Vagina (tissue), 2 donors: ENCODE measurements around the gene CDK9.

ENCODE experiments used
- CTCF ChIP-seq, 3 experiments: fragments of 450-650 bp in 2 of 3; fragments of 200-600 bp in 1 of 3; sonication (generic) in 1 of 3; IDR thresholded peaks; one replicate each; pipeline ENCODE4 v1.5.1; 2017 to 2019; ENCODE audit warnings: antibody characterized with exemption in 3 of 3, mild to moderate bottlenecking in 2 of 3, moderate library complexity in 2 of 3
- POLR2A ChIP-seq, 2 donors: fragments of 450-650 bp; IDR thresholded peaks; one replicate each; pipeline ENCODE4 v1.6.1; 2017; ENCODE audit warnings: antibody characterized with exemption in 2 of 2, mild to moderate bottlenecking in 2 of 2, moderate library complexity in 2 of 2
- POLR2AphosphoS5 ChIP-seq, 2 donors: sonication (generic); formaldehyde crosslinking; IDR thresholded peaks; one replicate each; pipeline ENCODE4 v1.9.0; 2017; ENCODE audit warnings: antibody characterized with exemption in 2 of 2, mild to moderate bottlenecking in 2 of 2, low read depth in 1 of 2; ENCODE audit not compliant: insufficient read depth in 1 of 2

DNA sequence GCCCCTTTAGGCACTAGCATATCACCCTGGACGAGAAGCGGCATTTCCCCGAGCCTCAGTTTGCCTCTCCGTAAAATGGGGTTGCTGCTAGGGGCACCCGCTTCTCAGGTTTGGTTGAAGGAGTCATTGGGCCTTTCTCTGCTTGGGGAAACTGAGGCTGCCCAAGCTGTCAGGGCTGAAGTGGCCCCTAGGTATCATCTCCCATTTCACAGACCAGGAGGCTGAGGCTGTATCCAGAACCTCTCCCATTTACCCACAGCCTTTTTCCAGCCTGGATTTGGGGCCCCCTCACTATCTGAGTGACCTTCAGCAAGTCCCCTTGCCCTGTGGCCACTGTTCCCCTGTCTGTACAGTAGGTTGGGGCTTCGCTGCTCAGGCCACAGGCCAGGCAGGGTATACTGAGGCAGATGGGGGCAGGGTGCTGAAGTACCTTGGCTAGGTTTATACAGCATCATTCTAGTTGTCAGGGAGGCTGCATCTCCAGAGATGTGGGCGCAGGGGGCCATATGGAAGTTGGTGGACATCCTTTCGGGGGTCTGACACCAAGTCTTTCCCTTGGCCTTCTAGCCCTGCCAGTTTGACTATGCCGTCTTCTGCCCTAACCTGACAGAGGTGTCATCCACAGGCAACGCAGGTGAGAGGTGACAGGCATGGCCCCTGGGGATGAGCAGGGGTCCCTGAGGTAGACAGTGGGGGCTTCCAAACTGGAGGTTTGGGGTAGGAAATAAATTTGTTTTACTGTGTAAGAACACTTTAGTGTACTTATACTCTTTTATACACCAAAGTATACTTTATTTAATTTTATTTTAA lies 24.7 kb downstream of the CDK9 start:
- no peak for TF ChIP-seq CTCF (IDR thresholded peaks at IDR 0.05)
- no peak for TF ChIP-seq POLR2AphosphoS5 (IDR thresholded peaks at IDR 0.05; ENCODE audit: insufficient read depth in 1 of 2, low read depth in 1 of 2)
- TF ChIP-seq POLR2A (IDR thresholded peaks at IDR 0.05), result no peak
